GM12878 (cell line): Measurements from ENCODE around the gene CTNNA2. TPM values are rescaled to one million over a fixed set of nuclear protein-coding genes. Genes with fewer than 3 reads are reported as not detected.

Source experiments
- ATAC-seq: fragments of 200-7000 bp; cut with Tn5 transposase; 3 replicates; pipeline ENCODE4 v1.9.1; 2020; ENCODE audit warnings: mild to moderate bottlenecking, moderate library complexity
- BruUV-seq: library from RNA; stranded (reverse); fragments of 400-500 nt; replicated peaks from 2 replicates; lab custom pipeline; 2021; lab: Mats Ljungman, UMichigan
- CTCF ChIA-PET: fragments of 300-600 bp; sonication (Branson Sonifier 250); formaldehyde crosslinking; extraction: SDS; loops from one replicate; lab custom pipeline; 2021; ENCODE audit warnings: inconsistent platforms; lab: Yijun Ruan, JAX
- POLR2A ChIA-PET: fragments of 350-600 bp; formaldehyde crosslinking; extraction: SDS; loops from one replicate; lab custom pipeline; 2021; ENCODE audit warnings: inconsistent platforms; lab: Charles Lee
- RAD21 ChIA-PET: fragments of 300-600 bp; sonication (Branson Sonifier 250); formaldehyde crosslinking; loops from one replicate; lab custom pipeline; 2023; ENCODE audit warnings: antibody characterized with exemption; ENCODE audit not compliant: unreplicated experiment; lab: Charles Lee
- SMC1A ChIA-PET: fragments of 300-600 bp; sonication (Branson Sonifier 250); formaldehyde crosslinking; loops from one replicate; lab custom pipeline; 2023; ENCODE audit not compliant: unreplicated experiment, uncharacterized antibody; lab: Charles Lee
- DNase-seq: peaks from one replicate; pipeline ENCODE4 v3.0.0-alpha.2; 2011; ENCODE audit warnings: low read depth, low spot score
- FAIRE-seq: peaks from 3 replicates; lab custom pipeline; 2011; peaks lifted over from hg19 to GRCh38; lab: Jason Lieb, UNC
- H2AFZ ChIP-seq: 2 replicates; pipeline ENCODE4 v1.6.0; 2011; ENCODE audit warnings: low read depth, low read length, control low read depth; ENCODE audit not compliant: control insufficient read depth
- H3K27ac ChIP-seq: 2 replicates; pipeline ENCODE4 v1.5.1; 2011; ENCODE audit warnings: control low read depth; ENCODE audit not compliant: control insufficient read depth, insufficient read depth
- H3K27me3 ChIP-seq, 2 experiments: replicated peaks in 1 of 2; 2 replicates each; pipeline versions ENCODE4 v1.6.0 to v1.6.1; 2011; ENCODE audit warnings: low read length in 1 of 2; ENCODE audit not compliant: control insufficient read depth in 2 of 2, insufficient read depth in 2 of 2
- H3K36me3 ChIP-seq, 2 experiments: 2 replicates each; pipeline ENCODE4 v1.5.1; 2011; ENCODE audit warnings: low read length in 1 of 2; ENCODE audit not compliant: control insufficient read depth in 2 of 2, insufficient read depth in 2 of 2
- H3K4me1 ChIP-seq: 2 replicates; pipeline ENCODE4 v1.6.1; 2011; ENCODE audit warnings: mild to moderate bottlenecking, low read length, moderate library complexity, mixed read lengths; ENCODE audit not compliant: control insufficient read depth, insufficient read depth
- H3K4me2 ChIP-seq: 2 replicates; pipeline ENCODE4 v1.6.0; 2011; ENCODE audit warnings: control low read depth; ENCODE audit not compliant: control insufficient read depth, insufficient read depth
- H3K4me3 ChIP-seq: fragments of 200-600 bp; sonication (generic); 2 replicates; pipeline ENCODE4 v1.5.1; 2016
- H3K79me2 ChIP-seq: 2 replicates; pipeline ENCODE4 v1.6.0; 2011; ENCODE audit warnings: low read length; ENCODE audit not compliant: control insufficient read depth, insufficient read depth
- H3K9ac ChIP-seq: 2 replicates; pipeline ENCODE4 v1.8.0; 2011; ENCODE audit warnings: low read length, control low read depth, mixed read lengths; ENCODE audit not compliant: control insufficient read depth, insufficient read depth
- H3K9me3 ChIP-seq: replicated peaks from 3 replicates; pipeline ENCODE4 v1.5.1; 2011; ENCODE audit warnings: mild to moderate bottlenecking, low read length; ENCODE audit not compliant: control insufficient read depth, insufficient read depth
- H4K20me1 ChIP-seq: 2 replicates; pipeline ENCODE4 v1.6.0; 2011; ENCODE audit not compliant: control insufficient read depth, insufficient read depth
- ATF7 ChIP-seq: fragments of 450-650 bp; IDR thresholded peaks from 2 replicates; pipeline ENCODE4 v1.6.1; 2016; ENCODE audit warnings: low read depth, mild to moderate bottlenecking
- CBFB ChIP-seq: IDR thresholded peaks from 2 replicates; pipeline ENCODE4 v1.6.1; 2016; ENCODE audit warnings: antibody characterized with exemption, low read depth
- CHD2 ChIP-seq: IDR thresholded peaks from 2 replicates; pipeline ENCODE4 v1.6.1; 2011; ENCODE audit warnings: low read depth, low read length, improper control_type of control experiment, borderline replicate concordance
- CHD4 ChIP-seq: fragments of 200-600 bp; sonication (generic); IDR thresholded peaks from 2 replicates; pipeline ENCODE4 v1.6.1; 2016; ENCODE audit warnings: mild to moderate bottlenecking
- EZH2 ChIP-seq: IDR thresholded peaks from 2 replicates; pipeline ENCODE4 v1.6.1; 2012; ENCODE audit warnings: low read depth, mild to moderate bottlenecking, control low read depth, inconsistent platforms, low read length, borderline replicate concordance; ENCODE audit not compliant: control insufficient read depth
- KDM1A ChIP-seq: fragments of 200-600 bp; sonication (generic); IDR thresholded peaks from 2 replicates; pipeline ENCODE4 v1.6.1; 2016; ENCODE audit warnings: borderline replicate concordance
- MYB ChIP-seq: fragments of 150-350 bp; IDR thresholded peaks from 2 replicates; pipeline ENCODE4 v1.6.1; 2014; ENCODE audit warnings: mild to moderate bottlenecking, low read depth, low read length, borderline replicate concordance
- NFIC ChIP-seq: IDR thresholded peaks from 2 replicates; pipeline ENCODE4 v1.6.1; 2012; ENCODE audit warnings: low read depth, mild to moderate bottlenecking, inconsistent platforms, low read length, moderate library complexity
- NFYA ChIP-seq: IDR thresholded peaks from 2 replicates; pipeline ENCODE4 v1.6.1; 2011; ENCODE audit warnings: low read depth, mild to moderate bottlenecking, low read length, improper control_type of control experiment, borderline replicate concordance
- NKRF ChIP-seq: fragments of 450-650 bp; conservative IDR thresholded peaks from 2 replicates; pipeline ENCODE4 v1.6.1; 2017; ENCODE audit warnings: mild to moderate bottlenecking, moderate library complexity
- PKNOX1 ChIP-seq: fragments of 450-650 bp; IDR thresholded peaks from 2 replicates; pipeline ENCODE4 v1.6.1; 2016; ENCODE audit warnings: mild to moderate bottlenecking
- PML ChIP-seq: IDR thresholded peaks from 2 replicates; pipeline ENCODE4 v1.6.1; 2012; ENCODE audit warnings: low read length, inconsistent platforms
- RAD21 ChIP-seq: IDR thresholded peaks from 2 replicates; pipeline ENCODE4 v1.6.1; 2011; ENCODE audit warnings: mild to moderate bottlenecking, low read depth, low read length, moderate library complexity; ENCODE audit not compliant: insufficient read depth
- RUNX3 ChIP-seq: IDR thresholded peaks from 2 replicates; pipeline ENCODE4 v1.6.1; 2012; ENCODE audit warnings: low read length, inconsistent platforms
- SMAD5 ChIP-seq: IDR thresholded peaks from 2 replicates; pipeline ENCODE4 v1.6.1; 2016; ENCODE audit warnings: antibody characterized with exemption, low read depth
- SMARCA5 ChIP-seq: fragments of 450-650 bp; IDR thresholded peaks from 2 replicates; pipeline ENCODE4 v1.6.1; 2017; ENCODE audit warnings: mild to moderate bottlenecking
- SREBF2 ChIP-seq: IDR thresholded peaks from 2 replicates; pipeline ENCODE4 v1.6.1; 2012; ENCODE audit warnings: mild to moderate bottlenecking, low read length
- SRF ChIP-seq, 2 experiments: IDR thresholded peaks; 2 replicates each; pipeline ENCODE4 v1.6.1; 2011; ENCODE audit warnings: low read depth in 2 of 2, low read length in 2 of 2, mild to moderate bottlenecking in 1 of 2, moderate library complexity in 1 of 2
- STAT3 ChIP-seq: IDR thresholded peaks from 2 replicates; pipeline ENCODE4 v1.6.1; 2011; ENCODE audit warnings: low read depth, low read length, improper control_type of control experiment
- SUZ12 ChIP-seq: fragments of 200-600 bp; sonication (generic); IDR thresholded peaks from one replicate; pipeline ENCODE4 v1.6.1; 2018; ENCODE audit warnings: antibody characterized with exemption, mild to moderate bottlenecking; ENCODE audit not compliant: unreplicated experiment
- TCF3 ChIP-seq: IDR thresholded peaks from 2 replicates; pipeline ENCODE4 v1.6.1; 2012; ENCODE audit warnings: low read depth, mild to moderate bottlenecking, low read length, borderline replicate concordance; ENCODE audit not compliant: insufficient read depth
- ZBTB33 ChIP-seq: fragments of 450-650 bp; IDR thresholded peaks from 2 replicates; pipeline ENCODE4 v1.6.1; 2017; ENCODE audit warnings: mild to moderate bottlenecking
- WGBS: methylation state at CpG from one replicate; pipeline ENCODE4 v1.1.6; 2016; ENCODE audit warnings: low lambda C conversion rate; ENCODE audit not compliant: insufficient replicate concordance, insufficient coverage; ENCODE audit errors: missing lambda C conversion rate; 5-methylcytosine and 5-hydroxymethylcytosine counted together
- in situ Hi-C: fragments of 300-500 bp; cut with MboI; formaldehyde crosslinking; loops from 9 replicates; pipeline ENCODE4 v1.14.3; 2018; ENCODE audit warnings: mixed read lengths
- intact Hi-C: fragments of 100-400 bp; cut with micrococcal nuclease; formaldehyde crosslinking; loops from one replicate; pipeline ENCODE4 v1.14.2; 2022; ENCODE audit not compliant: unreplicated experiment
- polyA plus RNA-seq, 11 experiments: library from polyadenylated mRNA; depleted of rRNA in 4 of 11; unstranded in 6 of 11; stranded (reverse) in 5 of 11; fragments of >200 nt; fragmentation: Nextera tagmentation in 4 of 11; fragmentation: Illumina TruSeq in 1 of 11; extraction: Ambion mirVana in 4 of 11; extraction: Trizol in 1 of 11; gene quantifications; 1 replicate in 1 of 11; 2 replicates in 10 of 11; pipeline versions ENCODE4 v1.2.1 to v1.2.3, GENCODE V29; 2011 to 2016; ENCODE audit warnings: inconsistent platforms in 2 of 11, missing spikeins in 2 of 11, low read depth in 1 of 11
- total RNA-seq, 4 experiments: library from RNA; depleted of rRNA in 3 of 4; stranded (reverse); fragments of >200 nt in 3 of 4; fragmentation: Illumina TruSeq in 1 of 4; extraction: Trizol in 1 of 4; gene quantifications; 2 replicates each; pipeline versions ENCODE4 v1.2.1 to v1.2.3, GENCODE V29; 2013 to 2021

Gene CTNNA2
- total and polyA plus RNA-seq, 10 of the 15 experiments (the other 5 are each of a cell fraction or from before 2014, with no cell fraction given), result 2.4 to 36.2 (median 6.6) TPM

- no peak for TF ChIP-seq ATF7
- TF ChIP-seq RAD21, result no peak
- TF ChIP-seq NFIC, result no peak
- TF ChIP-seq TCF3, result no peak
- no peak for TF ChIP-seq MYB
- TF ChIP-seq NFYA, result no peak
- no peak for TF ChIP-seq SUZ12
- TF ChIP-seq SRF (IDR thresholded peaks at IDR 0.05; ENCODE audit: low read depth in 2 of 2, low read length in 2 of 2), result no peak
These were observed 638.4 kb downstream of the CTNNA2 start (continued) for GRCh38 chr2:80151248-80151647.

- no peaks in the 10 kb centered on the region for H3K79me2 ChIP-seq
- FAIRE-seq (no peak), ATAC-seq (no peak), DNase-seq (no peak)
- ChIA-PET SMC1A (no interaction called here), RAD21 (no interaction called here), POLR2A (no interaction called here), CTCF (no interaction called here)
- H3K36me3 ChIP-seq, result no peaks in the 10 kb centered on the region
- H4K20me1 ChIP-seq, result no peaks in the 10 kb centered on the region
- WGBS, result 8% methylated on average over 3 of the region's 3 CpGs
- intact Hi-C loops, result no loop called here
- H3K27ac ChIP-seq, result no peak overlapping the region
- H3K9me3 ChIP-seq, result no peaks in the 10 kb centered on the region
- in situ Hi-C loops, result no loop called here
- H3K4me1 ChIP-seq, result no peaks in the 10 kb centered on the region
- H3K9ac ChIP-seq, result no peak overlapping the region
- BruUV-seq, result no TSS peak
- H3K4me2 ChIP-seq, result no peak overlapping the region
- no peak overlapping the region for H3K4me3 ChIP-seq
- no peak overlapping the region for H2AFZ ChIP-seq
- no peaks in the 10 kb centered on the region for H3K27me3 ChIP-seq
- TF ChIP-seq PML (no peak), NKRF (no peak), CHD2 (no peak), SREBF2 (no peak), EZH2 (no peak), SMARCA5 (no peak), KDM1A (no peak), CHD4 (no peak), PKNOX1 (no peak), ZBTB33 (no peak), STAT3 (no peak), SMAD5 (no peak), CBFB (no peak), RUNX3 (no peak)
These were observed 638.8 kb downstream of the CTNNA2 start for GRCh38 chr2:80151651-80152050.
